GM23248 (cell line): ENCODE data around the gene KCTD19. TPM values are rescaled to one million over a fixed set of nuclear protein-coding genes. Genes with fewer than 3 reads are reported as not detected.
A peak's percentile ranks its signal among the peaks of the same experiment; 100 is the strongest.

Experiments
- DNase-seq: peaks from one replicate; pipeline ENCODE4 v3.0.0-alpha.2; 2015
- H2AFZ ChIP-seq: fragments of 200-600 bp; sonication (generic); 2 replicates; pipeline ENCODE4 v1.6.1; 2016; ENCODE audit warnings: antibody characterized with exemption
- H3F3A ChIP-seq: fragments of 200-600 bp; sonication (generic); 2 replicates; pipeline ENCODE4 v1.6.1; 2016; ENCODE audit warnings: mild to moderate bottlenecking, antibody characterized with exemption, mixed run types; ENCODE audit not compliant: insufficient read depth
- H3K27ac ChIP-seq: fragments of 200-600 bp; sonication (generic); 2 replicates; pipeline ENCODE4 v1.5.1; 2016; ENCODE audit warnings: mild to moderate bottlenecking
- H3K27me3 ChIP-seq: fragments of 200-600 bp; sonication (generic); replicated peaks from 2 replicates; pipeline ENCODE4 v1.6.1; 2016; ENCODE audit warnings: mild to moderate bottlenecking; ENCODE audit not compliant: insufficient read depth
- H3K36me3 ChIP-seq: fragments of 200-600 bp; sonication (generic); 2 replicates; pipeline ENCODE4 v1.6.1; 2016; ENCODE audit warnings: low read depth, mild to moderate bottlenecking
- H3K4me1 ChIP-seq: fragments of 200-600 bp; sonication (generic); 2 replicates; pipeline ENCODE4 v1.6.1; 2016; ENCODE audit warnings: mild to moderate bottlenecking; ENCODE audit not compliant: insufficient read depth
- H3K4me2 ChIP-seq: fragments of 200-600 bp; sonication (generic); one replicate; pipeline ENCODE4 v1.6.1; 2016; ENCODE audit warnings: mild to moderate bottlenecking; ENCODE audit not compliant: unreplicated experiment
- H3K4me3 ChIP-seq: fragments of 200-600 bp; sonication (generic); 2 replicates; pipeline ENCODE4 v1.5.1; 2016; ENCODE audit warnings: mild to moderate bottlenecking
- H3K79me2 ChIP-seq: fragments of 200-600 bp; sonication (generic); 2 replicates; pipeline ENCODE4 v1.6.1; 2016; ENCODE audit warnings: mild to moderate bottlenecking; ENCODE audit not compliant: insufficient read depth
- H3K9ac ChIP-seq: fragments of 200-600 bp; sonication (generic); 2 replicates; pipeline ENCODE4 v1.6.1; 2016; ENCODE audit warnings: mild to moderate bottlenecking
- H3K9me2 ChIP-seq: fragments of 200-600 bp; sonication (generic); 2 replicates; pipeline ENCODE4 v1.6.1; 2016; ENCODE audit warnings: mixed run types, mild to moderate bottlenecking, moderate library complexity; ENCODE audit not compliant: insufficient read depth
- H3K9me3 ChIP-seq: fragments of 200-600 bp; sonication (generic); one replicate; pipeline ENCODE4 v1.6.1; 2017; ENCODE audit warnings: low read depth
- H4K20me1 ChIP-seq: fragments of 200-600 bp; sonication (generic); 2 replicates; pipeline ENCODE4 v1.6.0; 2016; ENCODE audit not compliant: insufficient read depth
- EZH2 ChIP-seq: fragments of 200-600 bp; sonication (generic); IDR thresholded peaks from 2 replicates; pipeline ENCODE4 v1.6.1; 2018; ENCODE audit warnings: antibody characterized with exemption, mild to moderate bottlenecking; ENCODE audit not compliant: insufficient read depth, poor library complexity, severe bottlenecking
- EZH2phosphoT487 ChIP-seq: fragments of 200-600 bp; sonication (generic); IDR thresholded peaks from 2 replicates; pipeline ENCODE4 v1.6.1; 2018; ENCODE audit warnings: antibody characterized with exemption, moderate library complexity, mild to moderate bottlenecking, low read depth; ENCODE audit not compliant: insufficient read depth
- WGBS, 2 experiments: methylation state at CpG; one replicate each; pipeline ENCODE4 v1.1.6; 2015 to 2017; ENCODE audit warnings: low lambda C conversion rate in 2 of 2, low coverage in 1 of 2; ENCODE audit errors: missing lambda C conversion rate in 2 of 2; 5-methylcytosine and 5-hydroxymethylcytosine counted together
- in situ Hi-C: fragments of 300-500 bp; cut with MboI; formaldehyde crosslinking; loops from 2 replicates; pipeline ENCODE4 v1.15.0; 2020
- polyA plus RNA-seq: library from polyadenylated mRNA; unstranded; fragments of >200 nt; fragmentation: Nextera tagmentation; extraction: Ambion mirVana; gene quantifications from 2 replicates; pipeline ENCODE4 v1.2.1, GENCODE V29; 2016
- total RNA-seq: library from RNA; depleted of rRNA; stranded (reverse); fragments of >200 nt; shearing (Covaris generic); gene quantifications from 2 replicates; pipeline ENCODE4 v1.2.3, GENCODE V29; 2014

Gene KCTD19
- total and polyA plus RNA-seq, 2 experiments from 2014 or later: not detected

DNA sequence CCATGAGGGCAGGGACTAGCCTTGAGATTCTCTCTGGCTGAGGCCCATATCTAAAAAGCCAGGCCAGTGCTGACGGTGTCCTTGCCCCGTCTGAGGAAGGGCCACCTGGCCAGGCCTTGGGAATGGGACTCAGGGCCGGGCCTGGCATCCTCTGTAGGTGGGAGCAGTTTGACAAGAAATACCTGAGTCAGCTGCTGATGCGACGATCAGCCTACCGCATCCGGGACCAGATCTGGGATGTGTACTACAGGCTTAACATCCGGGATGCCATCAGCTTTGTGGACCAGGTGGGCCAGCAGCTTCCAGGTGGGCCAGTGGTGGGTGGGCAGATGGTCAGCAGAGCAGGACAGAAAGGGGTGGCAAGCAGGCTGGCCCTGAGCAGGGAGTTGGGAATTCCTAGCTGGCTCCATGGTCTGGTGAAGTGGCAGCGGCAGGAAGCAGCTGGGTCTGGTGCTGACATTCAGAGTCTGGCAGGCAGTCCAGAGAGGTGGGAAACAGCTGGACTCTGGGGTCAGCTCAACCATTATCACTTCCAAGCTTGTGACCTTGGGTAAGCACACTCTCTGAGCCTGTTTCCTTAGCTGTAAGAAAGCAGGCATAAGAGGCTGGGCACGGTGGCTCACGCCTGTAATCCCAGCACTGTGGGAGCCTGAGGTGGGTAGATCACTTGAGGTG is 68.2 kb downstream of the KCTD19 start:
- Histone ChIP-seq H3K27ac (no peak overlapping the region), H3K27me3 (no peaks in the 10 kb centered on the region), H3K36me3 (no peaks in the 10 kb centered on the region), H3K4me1 (peaks cover 7% of the 10 kb centered on the region), H3K9me3 (no peaks in the 10 kb centered on the region), H4K20me1 (no peaks in the 10 kb centered on the region), H3F3A (0 out of 2 replicates have a peak, but pooled peaks cover 4% of the 10 kb centered on the region), H3K9ac (0 out of 2 replicates have a peak overlapping the region, but pooled peaks have one; percentile 24), H3K79me2 (no peaks in the 10 kb centered on the region), H2AFZ (no peak overlapping the region), H3K4me2 (no peak overlapping the region), H3K9me2 (no peaks in the 10 kb centered on the region), H3K4me3 (no peak overlapping the region)
- no peak for TF ChIP-seq EZH2phosphoT487
- TF ChIP-seq EZH2: no peak
- in situ Hi-C loops: no loop called here
- DNase-seq: no peak
- WGBS, 2 experiments: 94 to 98% methylated on average over 11 of the region's 11 CpGs

DNA sequence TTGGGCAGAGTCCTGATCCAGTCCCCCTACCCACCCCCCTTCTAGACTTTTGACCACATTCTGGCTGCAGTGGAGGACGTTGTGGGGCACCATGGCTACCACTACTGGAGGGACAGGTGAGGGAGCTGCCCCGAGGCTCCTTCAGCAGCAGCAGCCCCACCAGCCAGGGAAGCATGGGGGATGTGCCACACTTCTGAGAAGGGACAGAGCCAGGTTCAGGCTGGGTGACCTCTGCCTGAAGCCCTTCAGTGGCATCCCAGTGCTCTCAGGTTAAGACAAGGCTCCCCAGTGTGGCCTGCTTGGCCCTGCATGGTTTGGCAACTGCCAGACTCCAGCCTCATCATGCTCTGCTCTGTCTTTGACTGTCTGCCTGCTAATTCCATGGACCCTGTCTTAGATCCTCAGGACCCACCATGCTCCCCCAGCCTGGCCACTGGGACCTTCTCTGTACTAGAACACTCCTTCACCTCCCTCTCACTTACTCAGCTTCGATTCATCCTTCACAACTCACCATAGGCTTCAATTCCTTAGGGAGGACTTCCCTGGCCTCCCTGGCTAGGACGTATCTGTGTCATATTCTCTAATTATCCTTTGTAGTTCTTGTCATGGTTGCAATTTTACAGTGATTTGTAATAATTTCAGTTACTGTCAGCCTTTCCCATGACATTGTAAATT is 68.9 kb downstream of the KCTD19 start:
- no peak overlapping the region for H3K4me2 ChIP-seq
- H3K4me3 ChIP-seq: no peak overlapping the region
- H3K36me3 ChIP-seq: no peaks in the 10 kb centered on the region
- H3K9me2 ChIP-seq: no peaks in the 10 kb centered on the region
- in situ Hi-C loops: no loop called here
- H3K4me1 ChIP-seq: peaks cover 7% of the 10 kb centered on the region
- no peak overlapping the region for H3K27ac ChIP-seq
- H3K9ac ChIP-seq: 0 out of 2 replicates have a peak overlapping the region, but pooled peaks have one; percentile 24
- 62 to 70% methylated on average over 4 of the region's 4 CpGs for WGBS, 2 experiments
- no peaks in the 10 kb centered on the region for H3K79me2 ChIP-seq
- H3K27me3 ChIP-seq: no peaks in the 10 kb centered on the region
- no peaks in the 10 kb centered on the region for H3K9me3 ChIP-seq
- H4K20me1 ChIP-seq: no peaks in the 10 kb centered on the region
- peak; percentile 77 for DNase-seq
- TF ChIP-seq EZH2phosphoT487: no peak
- H3F3A ChIP-seq: 0 out of 2 replicates have a peak, but pooled peaks cover 4% of the 10 kb centered on the region
- H2AFZ ChIP-seq: no peak overlapping the region

DNA sequence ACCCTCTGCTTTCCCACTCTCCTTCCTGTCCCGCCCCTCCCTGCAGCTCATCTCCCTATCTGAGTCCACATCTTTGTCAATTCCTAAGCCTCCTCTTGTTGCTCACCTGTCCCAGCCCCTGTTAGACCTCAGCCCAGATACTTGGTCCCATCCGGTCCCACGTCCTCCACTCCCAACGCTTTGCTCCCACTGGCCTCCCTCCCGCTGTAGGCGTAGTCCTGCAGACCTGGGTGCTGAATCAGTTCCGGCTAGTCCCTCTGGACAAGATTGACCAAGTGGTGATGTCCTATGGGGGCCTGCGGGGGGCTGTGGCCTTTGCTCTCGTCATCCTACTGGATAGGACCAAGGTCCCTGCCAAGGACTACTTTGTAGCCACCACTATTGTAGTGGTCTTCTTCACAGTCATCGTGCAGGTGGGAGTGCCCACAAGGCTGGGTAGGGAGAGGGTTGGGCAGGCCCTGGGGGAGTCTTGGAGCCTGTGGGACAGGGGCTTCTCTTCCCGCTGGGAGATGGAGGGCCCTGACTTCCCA is 69.8 kb downstream of the KCTD19 start:
- Histone ChIP-seq H3K27ac (no peak overlapping the region), H3K79me2 (no peaks in the 10 kb centered on the region), H3K36me3 (no peaks in the 10 kb centered on the region), H3K9me3 (no peaks in the 10 kb centered on the region), H3K4me2 (no peak overlapping the region), H3K9ac (no peak overlapping the region), H3K9me2 (no peaks in the 10 kb centered on the region), H3F3A (0 out of 2 replicates have a peak, but pooled peaks cover 4% of the 10 kb centered on the region), H3K4me1 (peaks cover 7% of the 10 kb centered on the region), H3K4me3 (no peak overlapping the region), H2AFZ (no peak overlapping the region), H3K27me3 (no peaks in the 10 kb centered on the region), H4K20me1 (no peaks in the 10 kb centered on the region)
- WGBS, 2 experiments: 91 to 94% methylated on average over 11 of the region's 11 CpGs
- in situ Hi-C loops: no loop called here
- DNase-seq: no peak
- no peak for TF ChIP-seq EZH2phosphoT487
- TF ChIP-seq EZH2: no peak

DNA sequence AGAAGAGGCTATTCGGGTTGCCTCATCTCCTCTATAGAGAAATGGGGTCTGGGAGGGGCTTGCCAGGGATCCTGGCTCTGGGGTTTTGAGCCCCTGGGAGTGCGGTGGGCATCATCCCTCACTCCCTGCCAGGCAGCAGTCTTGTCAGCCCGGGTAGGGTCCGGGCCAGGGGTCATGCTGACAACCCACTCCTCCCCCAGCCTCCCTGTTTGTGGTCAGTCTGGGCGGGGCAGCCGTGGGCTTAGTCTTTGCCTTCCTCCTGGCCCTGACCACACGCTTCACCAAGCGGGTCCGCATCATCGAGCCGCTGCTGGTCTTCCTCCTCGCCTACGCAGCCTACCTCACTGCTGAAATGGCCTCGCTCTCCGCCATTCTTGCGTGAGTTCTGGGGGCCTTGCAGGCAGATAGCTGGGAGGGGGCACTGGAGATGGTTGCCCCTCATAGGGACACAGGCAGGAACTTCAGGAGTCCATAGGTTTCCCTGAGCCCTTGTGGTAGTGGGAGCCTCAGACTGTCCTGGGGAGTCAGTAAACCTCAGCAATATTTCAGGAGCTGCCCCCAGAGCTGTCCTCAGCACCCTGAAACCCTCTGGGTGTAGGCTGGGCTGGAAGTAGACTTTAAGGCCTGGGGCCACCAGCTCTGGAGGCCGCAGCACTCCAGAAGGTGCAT is 70.9 kb downstream of the KCTD19 start:
- 0 out of 2 replicates have a peak, but pooled peaks cover 9% of the 10 kb centered on the region for H3F3A ChIP-seq
- WGBS, 2 experiments: 95 to 96% methylated on average over 17 of the region's 17 CpGs
- TF ChIP-seq EZH2: no peak
- no peak for TF ChIP-seq EZH2phosphoT487
- in situ Hi-C loops: no loop called here
- H3K27ac ChIP-seq: no peak overlapping the region
- no peaks in the 10 kb centered on the region for H3K9me2 ChIP-seq
- H3K36me3 ChIP-seq: no peaks in the 10 kb centered on the region
- no peak overlapping the region for H3K4me2 ChIP-seq
- H3K27me3 ChIP-seq: no peaks in the 10 kb centered on the region
- no peaks in the 10 kb centered on the region for H3K9me3 ChIP-seq
- peaks cover 7% of the 10 kb centered on the region for H3K4me1 ChIP-seq
- H3K9ac ChIP-seq: no peak overlapping the region
- H3K4me3 ChIP-seq: no peak overlapping the region
- no peak overlapping the region for H2AFZ ChIP-seq
- no peaks in the 10 kb centered on the region for H4K20me1 ChIP-seq
- DNase-seq: no peak
- H3K79me2 ChIP-seq: no peaks in the 10 kb centered on the region
